Chondrocyte (in vitro differentiated cells): Measurements from ENCODE around the gene ARHGAP26. TPM values are rescaled to one million over a fixed set of nuclear protein-coding genes. Genes with fewer than 3 reads are reported as not detected.

ENCODE experiments used
- DNase-seq: peaks from one replicate; pipeline ENCODE4 v3.0.0; 2021; ENCODE audit warnings: mixed read lengths, low spot score
- H3K27ac Mint-ChIP-seq: one replicate; pipeline ENCODE4 v1.8.0; 2021; ENCODE audit warnings: mild to moderate bottlenecking, moderate library complexity, mixed read lengths; ENCODE audit not compliant: unreplicated experiment
- H3K27me3 Mint-ChIP-seq: 2 replicates; pipeline ENCODE4 v1.8.0; 2021; ENCODE audit warnings: low read depth, mixed read lengths
- H3K36me3 Mint-ChIP-seq: 2 replicates; pipeline ENCODE4 v1.8.0; 2021; ENCODE audit warnings: low read depth, mixed read lengths
- H3K4me1 Mint-ChIP-seq: 2 replicates; pipeline ENCODE4 v1.8.0; 2021; ENCODE audit warnings: low read depth, mild to moderate bottlenecking, mixed read lengths
- H3K4me3 Mint-ChIP-seq: one replicate; pipeline ENCODE4 v1.8.0; 2021; ENCODE audit warnings: mild to moderate bottlenecking, moderate library complexity, mixed read lengths; ENCODE audit not compliant: unreplicated experiment
- H3K9me3 Mint-ChIP-seq: 2 replicates; pipeline ENCODE4 v1.8.0; 2021; ENCODE audit warnings: low read depth, mixed read lengths
- total RNA-seq: library from RNA; stranded (reverse); gene quantifications from 3 replicates; pipeline ENCODE4 v1.2.1, GENCODE V29; 2021
- TF ChIP-seq, protein P1 (sequence below): fragments of 200-600 bp; sonication (generic); IDR thresholded peaks from 2 replicates; pipeline ENCODE4 v1.5.0; 2021; ENCODE audit warnings: antibody characterized with exemption, mild to moderate bottlenecking, moderate library complexity

Gene ARHGAP26
- total RNA-seq, 1 donor from 2014 or later = 16.4 TPM

DNA sequence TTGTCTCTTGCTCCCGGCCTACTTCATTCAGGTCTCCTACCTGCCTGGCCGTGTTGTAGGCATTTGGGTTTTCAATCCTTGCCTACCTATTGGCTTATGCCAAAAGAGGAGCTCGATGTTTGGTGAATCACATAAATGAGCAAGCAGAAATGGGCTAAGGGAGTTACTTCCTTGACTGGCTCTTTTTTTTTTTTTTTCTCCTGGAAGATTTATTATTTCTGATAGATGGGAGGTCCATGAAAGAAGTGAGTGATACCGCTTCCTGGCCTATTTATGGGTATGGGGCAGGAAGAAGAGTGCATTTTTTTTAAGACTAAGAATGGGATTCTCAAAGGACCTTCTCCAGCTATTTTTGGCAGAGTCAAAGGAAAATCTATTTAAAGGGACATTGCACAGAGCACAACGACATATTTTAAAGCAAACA lies 294.1 kb downstream of the ARHGAP26 start:
- Mint-ChIP-seq H3K9me3 (no peaks in the 10 kb centered on the region), H3K27ac (peak overlapping the region; percentile 82), H3K4me3 (peak overlapping the region; percentile 14), H3K4me1 (peaks cover 69% of the 10 kb centered on the region), H3K36me3 (peaks cover 3% of the 10 kb centered on the region), H3K27me3 (no peaks in the 10 kb centered on the region)
- DNase-seq = no peak
- TF ChIP-seq, protein P1, sequence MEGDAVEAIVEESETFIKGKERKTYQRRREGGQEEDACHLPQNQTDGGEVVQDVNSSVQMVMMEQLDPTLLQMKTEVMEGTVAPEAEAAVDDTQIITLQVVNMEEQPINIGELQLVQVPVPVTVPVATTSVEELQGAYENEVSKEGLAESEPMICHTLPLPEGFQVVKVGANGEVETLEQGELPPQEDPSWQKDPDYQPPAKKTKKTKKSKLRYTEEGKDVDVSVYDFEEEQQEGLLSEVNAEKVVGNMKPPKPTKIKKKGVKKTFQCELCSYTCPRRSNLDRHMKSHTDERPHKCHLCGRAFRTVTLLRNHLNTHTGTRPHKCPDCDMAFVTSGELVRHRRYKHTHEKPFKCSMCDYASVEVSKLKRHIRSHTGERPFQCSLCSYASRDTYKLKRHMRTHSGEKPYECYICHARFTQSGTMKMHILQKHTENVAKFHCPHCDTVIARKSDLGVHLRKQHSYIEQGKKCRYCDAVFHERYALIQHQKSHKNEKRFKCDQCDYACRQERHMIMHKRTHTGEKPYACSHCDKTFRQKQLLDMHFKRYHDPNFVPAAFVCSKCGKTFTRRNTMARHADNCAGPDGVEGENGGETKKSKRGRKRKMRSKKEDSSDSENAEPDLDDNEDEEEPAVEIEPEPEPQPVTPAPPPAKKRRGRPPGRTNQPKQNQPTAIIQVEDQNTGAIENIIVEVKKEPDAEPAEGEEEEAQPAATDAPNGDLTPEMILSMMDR = no peak

DNA sequence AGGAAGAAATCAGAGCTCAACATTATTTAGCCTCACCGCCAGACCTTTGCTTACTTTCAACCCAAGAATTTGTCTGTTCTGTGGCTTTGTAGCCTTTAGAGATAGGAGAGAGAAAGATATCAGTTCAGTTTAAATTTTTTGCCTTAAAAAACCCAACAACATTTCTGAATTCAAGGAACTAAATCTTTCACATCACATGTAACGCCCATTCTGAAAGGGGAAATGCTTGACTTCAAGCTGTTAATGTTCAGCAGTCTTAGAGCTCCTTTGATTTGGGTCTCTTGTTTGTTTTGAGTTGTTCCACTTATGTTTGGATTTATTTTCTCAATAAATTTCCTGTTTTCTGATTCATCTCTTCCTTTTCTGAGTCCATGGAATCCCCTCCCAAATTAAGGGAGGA lies 294.5 kb downstream of the ARHGAP26 start:
- no peaks in the 10 kb centered on the region for H3K27me3 Mint-ChIP-seq
- H3K4me3 Mint-ChIP-seq = peak overlapping the region; percentile 14
- TF ChIP-seq, protein P1 = no peak
- H3K4me1 Mint-ChIP-seq = peaks cover 64% of the 10 kb centered on the region
- DNase-seq = no peak
- H3K9me3 Mint-ChIP-seq = no peaks in the 10 kb centered on the region
- peak overlapping the region; percentile 82 for H3K27ac Mint-ChIP-seq
- H3K36me3 Mint-ChIP-seq = peaks cover 3% of the 10 kb centered on the region

DNA sequence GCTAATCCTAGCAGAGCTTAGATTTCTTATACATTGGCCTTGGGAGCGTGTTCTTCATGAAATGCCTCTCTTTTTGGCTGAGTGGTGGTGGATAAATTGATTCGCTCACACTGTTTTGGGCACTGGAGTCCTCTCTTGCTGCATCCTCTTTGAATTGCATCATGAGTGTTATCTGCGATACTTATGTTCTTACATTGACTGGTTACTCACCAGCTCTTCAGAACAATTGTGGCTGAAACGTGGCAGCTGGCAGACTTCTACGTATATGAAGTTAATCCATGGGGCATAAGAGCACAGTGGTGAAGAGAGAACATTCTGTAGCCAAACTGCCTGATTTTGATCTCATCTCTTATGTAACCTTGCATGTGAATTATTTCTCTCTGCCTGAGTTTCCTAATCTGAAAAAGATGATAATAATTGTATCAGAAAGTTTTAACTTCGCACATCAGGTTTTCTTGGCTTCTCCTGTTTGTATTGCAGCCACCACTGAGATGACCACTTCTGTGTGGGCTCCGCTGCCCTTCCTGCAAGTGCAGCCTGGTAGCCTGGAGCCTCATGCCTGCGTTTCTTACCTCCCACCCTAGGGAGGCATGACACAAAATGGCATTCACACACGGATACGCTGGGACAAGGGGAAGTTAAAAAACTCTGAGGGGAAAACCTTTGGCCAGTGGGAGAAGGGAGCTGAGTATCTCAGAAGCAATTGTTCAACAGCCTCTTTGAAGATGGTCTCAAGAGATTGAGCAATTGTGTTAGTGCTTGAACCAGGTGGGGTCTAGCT lies 295.2 kb downstream of the ARHGAP26 start:
- H3K4me3 Mint-ChIP-seq = no peak overlapping the region
- TF ChIP-seq, protein P1 = no peak
- H3K27ac Mint-ChIP-seq = peak overlapping the region; percentile 82
- H3K36me3 Mint-ChIP-seq = peaks cover 3% of the 10 kb centered on the region
- H3K4me1 Mint-ChIP-seq = peaks cover 57% of the 10 kb centered on the region
- no peak for DNase-seq
- no peaks in the 10 kb centered on the region for H3K27me3 Mint-ChIP-seq
- H3K9me3 Mint-ChIP-seq = no peaks in the 10 kb centered on the region

DNA sequence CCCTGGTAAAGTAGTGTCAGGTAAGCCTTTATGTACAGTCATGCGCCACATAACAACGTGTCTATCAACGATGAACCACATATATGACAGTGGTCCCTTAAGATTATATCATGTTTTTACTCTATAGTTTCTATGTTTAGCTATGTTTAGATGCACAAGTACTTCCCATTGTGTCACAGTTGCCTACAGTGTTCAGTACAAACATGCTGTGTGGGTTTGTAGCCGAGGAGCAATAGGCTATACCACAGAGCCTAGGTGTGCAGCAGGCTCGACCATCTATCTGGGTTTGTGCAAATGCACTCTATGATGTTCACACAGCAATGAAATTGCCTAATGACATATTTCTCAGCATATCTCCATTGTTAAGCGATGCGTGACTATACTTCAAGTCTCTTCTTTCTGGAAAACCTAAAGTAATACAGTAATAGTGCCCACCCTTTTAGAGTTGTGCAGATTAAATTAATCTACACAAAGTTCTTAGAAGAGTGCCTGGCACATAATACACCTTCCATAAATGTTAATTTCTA lies 295.9 kb downstream of the ARHGAP26 start:
- H3K4me3 Mint-ChIP-seq = no peak overlapping the region
- no peaks in the 10 kb centered on the region for H3K27me3 Mint-ChIP-seq
- TF ChIP-seq, protein P1 = no peak
- H3K36me3 Mint-ChIP-seq = peaks cover 6% of the 10 kb centered on the region
- H3K4me1 Mint-ChIP-seq = peaks cover 50% of the 10 kb centered on the region
- no peak overlapping the region for H3K27ac Mint-ChIP-seq
- no peak for DNase-seq
- no peaks in the 10 kb centered on the region for H3K9me3 Mint-ChIP-seq

DNA sequence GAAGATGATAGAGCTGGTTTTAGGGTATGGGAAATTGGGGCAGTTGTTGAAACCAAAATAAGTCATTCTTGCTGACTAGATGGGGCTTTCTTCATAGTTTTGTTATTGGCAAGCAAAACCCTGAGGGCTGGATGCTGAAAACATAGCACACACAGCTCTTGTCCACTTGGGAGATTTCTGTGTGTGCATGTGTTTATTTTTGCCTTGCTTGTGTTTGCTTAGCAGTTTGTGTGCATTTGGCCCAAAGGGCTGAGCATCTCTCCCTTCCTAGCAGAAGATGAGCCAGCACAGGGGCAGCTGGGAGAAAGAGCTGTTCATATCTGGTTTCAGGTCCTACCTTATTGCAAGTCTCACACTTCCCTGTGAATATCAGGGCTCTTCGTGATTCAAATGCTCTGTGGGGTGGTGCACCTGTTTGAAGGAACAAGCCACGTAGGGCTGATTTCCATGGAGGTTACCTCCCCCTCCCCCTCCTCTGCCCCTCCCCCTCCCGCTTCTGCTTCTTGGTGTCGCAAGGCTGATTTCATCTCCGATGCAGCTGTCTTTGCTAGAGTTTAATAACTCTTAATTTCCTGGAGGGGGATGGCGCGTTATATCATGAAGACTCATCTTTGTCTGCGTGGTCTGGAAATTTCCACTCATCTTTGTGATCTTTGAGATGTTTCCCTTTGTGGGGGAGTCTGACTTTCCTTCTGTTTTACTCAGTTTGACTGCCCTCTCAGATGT lies 296.5 kb downstream of the ARHGAP26 start:
- Mint-ChIP-seq H3K27ac (no peak overlapping the region), H3K4me1 (peaks cover 44% of the 10 kb centered on the region), H3K4me3 (no peak overlapping the region), H3K36me3 (peaks cover 6% of the 10 kb centered on the region), H3K9me3 (peaks cover 2% of the 10 kb centered on the region), H3K27me3 (no peaks in the 10 kb centered on the region)
- TF ChIP-seq, protein P1 = no peak
- no peak for DNase-seq
